HepG2 (cell line): ENCODE data around the gene PXT1. TPM values are rescaled to one million over a fixed set of nuclear protein-coding genes. Genes with fewer than 3 reads are reported as not detected.

Experiments used
- ATF7 ChIP-seq, 2 experiments: fragments of 450-650 bp in 1 of 2; sonication (generic) in 1 of 2; formaldehyde crosslinking in 1 of 2; IDR thresholded peaks; 2 replicates each; pipeline versions ENCODE4 v1.4.0 to v1.6.1; 2016 to 2020; ENCODE audit warnings: antibody characterized with exemption in 1 of 2, mild to moderate bottlenecking in 1 of 2, missing genetic modification reagents in 1 of 2
- CBX2 ChIP-seq, 2 experiments: fragments of 200-600 bp in 1 of 2; sonication (generic); formaldehyde crosslinking in 1 of 2; IDR thresholded peaks; 2 replicates each; pipeline versions ENCODE4 v1.7.0 to v1.8.1; 2018 to 2022; ENCODE audit warnings: low read depth in 2 of 2, low read length in 1 of 2, mild to moderate bottlenecking in 1 of 2, missing genetic modification reagents in 1 of 2
- GABPA ChIP-seq, 2 experiments: IDR thresholded peaks; 2 replicates each; pipeline ENCODE4 v1.6.1; 2011 to 2016; ENCODE audit warnings: low read depth in 2 of 2, low read length in 1 of 2, missing biosample characterization in 1 of 2, missing genetic modification characterization in 1 of 2
- LBX2 ChIP-seq: sonication (generic); formaldehyde crosslinking; IDR thresholded peaks from 2 replicates; pipeline ENCODE4 v1.5.0; 2020; ENCODE audit warnings: missing genetic modification reagents, mild to moderate bottlenecking, borderline replicate concordance
- MAZ ChIP-seq, 2 experiments: sonication (generic) in 1 of 2; formaldehyde crosslinking in 1 of 2; IDR thresholded peaks; 2 replicates each; pipeline versions ENCODE4 v1.5.0 to v1.6.1; 2012 to 2020; ENCODE audit warnings: low read depth in 2 of 2, mild to moderate bottlenecking in 2 of 2, borderline replicate concordance in 1 of 2, improper control_type of control experiment in 1 of 2, low read length in 1 of 2, missing genetic modification reagents in 1 of 2, moderate library complexity in 1 of 2
- MLXIP ChIP-seq: sonication (generic); formaldehyde crosslinking; IDR thresholded peaks from 2 replicates; pipeline ENCODE4 v1.9.0; 2021; ENCODE audit warnings: missing genetic modification reagents, borderline replicate concordance
- PHF20 ChIP-seq: sonication (generic); formaldehyde crosslinking; IDR thresholded peaks from 2 replicates; pipeline ENCODE4 v1.5.0; 2020; ENCODE audit warnings: mild to moderate bottlenecking, missing genetic modification reagents
- TFDP2 ChIP-seq: sonication (generic); formaldehyde crosslinking; IDR thresholded peaks from 2 replicates; pipeline ENCODE4 v1.4.0; 2020; ENCODE audit warnings: missing genetic modification reagents
- ZNF142 ChIP-seq: sonication (generic); formaldehyde crosslinking; IDR thresholded peaks from 2 replicates; pipeline ENCODE4 v1.4.0; 2020; ENCODE audit warnings: missing genetic modification reagents
- ZNF33A ChIP-seq: sonication (generic); formaldehyde crosslinking; IDR thresholded peaks from 2 replicates; pipeline ENCODE4 v1.5.1; 2020; ENCODE audit warnings: missing genetic modification reagents, mild to moderate bottlenecking, moderate library complexity, borderline replicate concordance
- ZNF503 ChIP-seq: sonication (generic); formaldehyde crosslinking; IDR thresholded peaks from 2 replicates; pipeline ENCODE4 v1.4.0; 2020; ENCODE audit warnings: missing genetic modification reagents
- ZNF629 ChIP-seq: sonication (generic); formaldehyde crosslinking; conservative IDR thresholded peaks from 2 replicates; pipeline ENCODE4 v1.5.0; 2020; ENCODE audit warnings: missing genetic modification reagents
- polyA plus RNA-seq, 8 experiments: library from polyadenylated mRNA; depleted of rRNA in 3 of 8; stranded (reverse) in 7 of 8; unstranded in 1 of 8; fragments of >200 nt; fragmentation: Illumina TruSeq in 4 of 8; extraction: Trizol in 4 of 8; gene quantifications; 2 replicates each; pipeline versions ENCODE4 v1.2.1 to v1.2.3, GENCODE V29; 2011 to 2016; ENCODE audit warnings: low read depth in 4 of 8, missing spikeins in 1 of 8, mixed read lengths in 1 of 8; ENCODE audit not compliant: insufficient read depth in 1 of 8
- total RNA-seq, 5 experiments: library from RNA; depleted of rRNA; stranded (reverse); fragments of >200 nt; fragmentation: Illumina TruSeq; extraction: Trizol; gene quantifications; 2 replicates each; pipeline ENCODE4 v1.2.3, GENCODE V29; 2016; ENCODE audit warnings: low read depth in 1 of 5

PXT1 gene
- total and polyA plus RNA-seq, 2 of the 13 experiments (the other 11 are each of a cell fraction or from before 2014, with no cell fraction given): 0.04 TPM; not detected in 1

- TF ChIP-seq ATF7 (IDR thresholded peaks at IDR 0.05) (no peak), ATF7 (CRISPR knock-in tag; IDR thresholded peaks at IDR 0.05) (no peak), ZNF503 (CRISPR knock-in tag) (no peak), CBX2 (IDR thresholded peaks at IDR 0.05; ENCODE audit: low read depth, low read length) (no peak), CBX2 (CRISPR knock-in tag; IDR thresholded peaks at IDR 0.05; ENCODE audit: low read depth) (no peak), PHF20 (CRISPR knock-in tag) (peak; percentile 64), MAZ (IDR thresholded peaks at IDR 0.05; ENCODE audit: borderline replicate concordance, low read depth, low read length) (peak; percentile 72), MAZ (CRISPR knock-in tag; IDR thresholded peaks at IDR 0.05; ENCODE audit: low read depth) (peak; percentile 89), MLXIP (CRISPR knock-in tag) (peak; percentile 86), TFDP2 (CRISPR knock-in tag) (peak; percentile 81), ZNF33A (CRISPR knock-in tag) (no peak), ZNF142 (peak; percentile 41; the same call in 1 of the 2 replicates), LBX2 (CRISPR knock-in tag) (peak; percentile 46), GABPA (IDR thresholded peaks at IDR 0.05; ENCODE audit: low read depth, low read length) (0 out of 2 replicates have a peak, but pooled peaks have one; percentile 26), GABPA (CRISPR knock-in tag; IDR thresholded peaks at IDR 0.05; ENCODE audit: low read depth) (no peak; the same call in 1 of the 2 replicates), ZNF629 (CRISPR knock-in tag) (0 out of 2 replicates have a peak, but pooled peaks have one; percentile 11)
Measured at GRCh38 chr6:36442671-36443470, at the start of gene PXT1, which contains the start of gene KCTD20 (continued).
